HepG2 (cell line): Measurements from ENCODE around the gene SOBP. TPM values are rescaled to one million over a fixed set of nuclear protein-coding genes. Genes with fewer than 3 reads are reported as not detected.

Experiments used
- ATAC-seq: fragments of 200-7000 bp; cut with Tn5 transposase; 3 replicates; pipeline ENCODE4 v1.9.1; 2020; ENCODE audit warnings: mild to moderate bottlenecking, moderate library complexity
- BruUV-seq: library from RNA; stranded (reverse); fragments of 400-500 nt; replicated peaks from 2 replicates; lab custom pipeline; 2021; lab: Mats Ljungman, UMichigan
- CTCF ChIA-PET: fragments of 300-600 bp; formaldehyde crosslinking; extraction: SDS; loops from one replicate; lab custom pipeline; 2021; ENCODE audit warnings: low total read pairs, inconsistent platforms, low intra/inter-chr PET ratio; lab: Yijun Ruan, JAX
- POLR2A ChIA-PET: fragments of 350-600 bp; sonication (Branson Sonifier 250); formaldehyde crosslinking; loops from one replicate; lab custom pipeline; 2020; ENCODE audit warnings: antibody characterized with exemption, inconsistent platforms; lab: Yijun Ruan, JAX
- DNase-seq: peaks from one replicate; pipeline ENCODE4 v3.0.0-alpha.2; 2015; ENCODE audit warnings: low spot score
- FAIRE-seq: peaks from 3 replicates; lab custom pipeline; 2011; peaks lifted over from hg19 to GRCh38; lab: Jason Lieb, UNC
- H2AFZ ChIP-seq: one replicate; pipeline ENCODE4 v1.6.1; 2011; ENCODE audit warnings: low read length, inconsistent platforms
- H3K27ac ChIP-seq: fragments of 300-600 bp; 3 replicates; pipeline ENCODE4 v1.8.0; 2011; ENCODE audit warnings: mixed run types, mild to moderate bottlenecking, mixed read lengths, low read length, inconsistent platforms; ENCODE audit not compliant: insufficient read depth; ENCODE audit errors: extremely low read length
- H3K27me3 ChIP-seq, 2 experiments: fragments of 200-600 bp in 1 of 2; 2 replicates in 1 of 2; 3 replicates in 1 of 2; pipeline versions ENCODE4 v1.6.0 to v1.8.0; 2011; ENCODE audit warnings: low read length in 2 of 2, mild to moderate bottlenecking in 2 of 2, moderate library complexity in 2 of 2, inconsistent platforms in 1 of 2; ENCODE audit not compliant: insufficient read depth in 2 of 2, control insufficient read depth in 1 of 2
- H3K36me3 ChIP-seq, 2 experiments: fragments of 200-600 bp in 1 of 2; replicated peaks in 1 of 2; 2 replicates in 1 of 2; 3 replicates in 1 of 2; pipeline versions ENCODE4 v1.5.1 to v1.8.0; 2011; ENCODE audit warnings: low read length in 2 of 2, inconsistent platforms in 1 of 2; ENCODE audit not compliant: insufficient read depth in 2 of 2, control insufficient read depth in 1 of 2
- H3K4me1 ChIP-seq: 2 replicates; pipeline ENCODE4 v1.5.1; 2012; ENCODE audit warnings: low read length, inconsistent platforms; ENCODE audit not compliant: insufficient read depth
- H3K4me2 ChIP-seq: 2 replicates; pipeline ENCODE4 v1.6.0; 2011; ENCODE audit warnings: low read depth, low read length, inconsistent platforms
- H3K4me3 ChIP-seq, 3 experiments: fragments of 200-600 bp in 1 of 3; sonication (generic), shearing (Covaris generic) in 1 of 3; replicated peaks in 1 of 3; 2 replicates each; pipeline ENCODE4 v1.5.1; 2011 to 2016; ENCODE audit warnings: low read length in 3 of 3, inconsistent platforms in 2 of 3, low read depth in 2 of 3, mild to moderate bottlenecking in 2 of 3, control low read depth in 1 of 3, mixed read lengths in 1 of 3; ENCODE audit not compliant: insufficient read depth in 1 of 3
- H3K79me2 ChIP-seq: one replicate; pipeline ENCODE4 v1.6.1; 2011; ENCODE audit warnings: low read length, inconsistent platforms; ENCODE audit not compliant: insufficient read depth
- H3K9ac ChIP-seq: 2 replicates; pipeline ENCODE4 v1.6.0; 2011; ENCODE audit warnings: mild to moderate bottlenecking, low read depth, low read length, inconsistent platforms; ENCODE audit not compliant: insufficient read depth
- H3K9me3 ChIP-seq: 2 replicates; pipeline ENCODE4 v1.5.1; 2012; ENCODE audit warnings: mild to moderate bottlenecking, low read length
- H4K20me1 ChIP-seq: 2 replicates; pipeline ENCODE4 v1.6.0; 2011; ENCODE audit warnings: inconsistent platforms, mild to moderate bottlenecking, low read length, moderate library complexity; ENCODE audit not compliant: insufficient read depth
- SIX1 ChIP-seq: sonication (generic); formaldehyde crosslinking; IDR thresholded peaks from 2 replicates; pipeline ENCODE4 v1.4.0; 2020; ENCODE audit warnings: missing genetic modification reagents, borderline replicate concordance
- SIX4 ChIP-seq: sonication (generic); formaldehyde crosslinking; IDR thresholded peaks from 2 replicates; pipeline ENCODE4 v1.4.0; 2020; ENCODE audit warnings: missing genetic modification reagents
- ZMAT3 ChIP-seq: sonication (generic); formaldehyde crosslinking; conservative IDR thresholded peaks from 2 replicates; pipeline ENCODE4 v1.7.0; 2021; ENCODE audit warnings: missing genetic modification reagents
- ZMYM2 ChIP-seq: sonication (generic); formaldehyde crosslinking; IDR thresholded peaks from 2 replicates; pipeline ENCODE4 v1.8.0; 2022; ENCODE audit warnings: mild to moderate bottlenecking, missing genetic modification reagents
- WGBS: methylation state at CpG from one replicate; pipeline ENCODE4 v1.1.6; 2017; ENCODE audit warnings: low lambda C conversion rate; 5-methylcytosine and 5-hydroxymethylcytosine counted together
- in situ Hi-C: cut with HindIII; loops from 2 replicates; pipeline ENCODE4 v1.10.0; 2017; ENCODE audit warnings: low pct_unique_long_range_greater_than_20kb; ENCODE audit not compliant: extremely low pct_ligation_motif_present
- intact Hi-C: fragments of 100-400 bp; cut with micrococcal nuclease; formaldehyde crosslinking; loops from one replicate; pipeline ENCODE4 v1.10.0; 2022; ENCODE audit not compliant: unreplicated experiment
- polyA plus RNA-seq, 8 experiments: library from polyadenylated mRNA; depleted of rRNA in 3 of 8; stranded (reverse) in 7 of 8; unstranded in 1 of 8; fragments of >200 nt; fragmentation: Illumina TruSeq in 4 of 8; extraction: Trizol in 4 of 8; gene quantifications; 2 replicates each; pipeline versions ENCODE4 v1.2.1 to v1.2.3, GENCODE V29; 2011 to 2016; ENCODE audit warnings: low read depth in 4 of 8, missing spikeins in 1 of 8, mixed read lengths in 1 of 8; ENCODE audit not compliant: insufficient read depth in 1 of 8
- total RNA-seq, 5 experiments: library from RNA; depleted of rRNA; stranded (reverse); fragments of >200 nt; fragmentation: Illumina TruSeq; extraction: Trizol; gene quantifications; 2 replicates each; pipeline ENCODE4 v1.2.3, GENCODE V29; 2016; ENCODE audit warnings: low read depth in 1 of 5
- TF ChIP-seq, protein P1 (sequence below): IDR thresholded peaks from 2 replicates; pipeline ENCODE4 v1.6.1; 2016; ENCODE audit warnings: missing compliant biosample characterization, missing genetic modification reagents, borderline replicate concordance
- TF ChIP-seq, protein P2 (sequence below): sonication (generic); formaldehyde crosslinking; IDR thresholded peaks from 2 replicates; pipeline ENCODE4 v1.4.0; 2020; ENCODE audit warnings: missing genetic modification reagents

Gene SOBP
- total and polyA plus RNA-seq, 2 of the 13 experiments (the other 11 are each of a cell fraction or from before 2014, with no cell fraction given): 1.5 to 6.9 TPM

DNA sequence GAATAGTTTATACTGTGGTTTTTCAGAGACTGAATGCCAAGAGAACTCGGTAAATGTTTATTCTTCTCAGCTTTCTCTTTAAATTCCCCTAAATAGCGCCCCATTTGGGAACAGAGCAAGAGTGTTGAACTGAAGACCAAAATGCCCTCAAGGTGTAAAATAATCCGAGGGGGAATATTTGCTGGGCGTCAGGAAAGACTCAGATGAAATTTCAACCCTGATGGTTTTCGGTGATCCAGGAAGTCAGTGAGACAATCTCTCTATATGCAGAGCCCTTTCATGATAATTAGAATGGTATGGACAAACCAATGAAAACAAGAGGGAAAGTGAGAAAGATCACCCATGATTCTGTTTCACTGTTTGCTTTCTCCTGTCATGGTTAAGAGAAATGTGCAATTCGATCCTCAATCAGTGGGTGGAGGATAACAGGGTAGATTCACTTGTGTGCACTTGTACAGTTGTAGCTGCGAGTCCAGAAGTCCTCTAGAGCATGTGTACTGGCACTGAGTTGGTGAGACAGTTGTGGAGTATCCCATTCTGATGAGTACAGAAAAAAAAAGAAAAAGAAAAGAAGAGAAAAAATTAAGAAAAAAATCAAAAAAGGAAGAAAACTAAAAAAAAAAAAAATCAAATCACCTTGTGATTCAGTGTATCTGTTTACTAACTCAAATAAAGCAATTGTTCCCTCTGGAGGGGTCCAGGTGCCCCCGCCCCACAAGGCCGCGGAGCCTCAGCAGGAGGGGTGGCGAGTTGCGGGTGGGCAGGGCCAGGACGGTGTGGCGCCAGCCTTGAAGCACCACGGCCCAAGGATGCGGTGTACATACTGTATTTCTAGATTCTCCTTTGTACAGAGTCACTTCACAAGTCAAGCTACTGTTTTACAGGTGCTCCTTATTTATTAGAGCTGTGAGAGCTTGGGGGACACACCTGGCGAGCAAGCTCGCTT is 169.3 kb downstream of the SOBP start:
- 95% methylated on average over 18 of the region's 18 CpGs for WGBS
- Histone ChIP-seq H3K79me2 (no peaks in the 10 kb centered on the region), H3K4me2 (no peak overlapping the region), H3K27me3 (no peaks in the 10 kb centered on the region), H2AFZ (no peak overlapping the region), H4K20me1 (no peaks in the 10 kb centered on the region), H3K4me3 (no peak overlapping the region), H3K9ac (no peak overlapping the region), H3K4me1 (peaks cover 57% of the 10 kb centered on the region), H3K36me3 (peaks cover 4% of the 10 kb centered on the region in 2 experiments), H3K9me3 (no peaks in the 10 kb centered on the region), H3K27ac (no peak overlapping the region)
- intact Hi-C loops (no loop called here), in situ Hi-C loops (no loop called here)
- FAIRE-seq (peak; percentile 37), DNase-seq (peak; percentile 44), ATAC-seq (peak; percentile 38; the same call in 2 of the 3 replicates)
- no peak for TF ChIP-seq ZMYM2 (CRISPR knock-in tag)
- TF ChIP-seq, protein P1, sequence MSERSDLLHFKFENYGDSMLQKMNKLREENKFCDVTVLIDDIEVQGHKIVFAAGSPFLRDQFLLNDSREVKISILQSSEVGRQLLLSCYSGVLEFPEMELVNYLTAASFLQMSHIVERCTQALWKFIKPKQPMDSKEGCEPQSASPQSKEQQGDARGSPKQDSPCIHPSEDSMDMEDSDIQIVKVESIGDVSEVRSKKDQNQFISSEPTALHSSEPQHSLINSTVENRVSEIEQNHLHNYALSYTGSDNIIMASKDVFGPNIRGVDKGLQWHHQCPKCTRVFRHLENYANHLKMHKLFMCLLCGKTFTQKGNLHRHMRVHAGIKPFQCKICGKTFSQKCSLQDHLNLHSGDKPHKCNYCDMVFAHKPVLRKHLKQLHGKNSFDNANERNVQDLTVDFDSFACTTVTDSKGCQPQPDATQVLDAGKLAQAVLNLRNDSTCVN (CRISPR knock-in tag): peak; percentile 89
- TF ChIP-seq, protein P2, sequence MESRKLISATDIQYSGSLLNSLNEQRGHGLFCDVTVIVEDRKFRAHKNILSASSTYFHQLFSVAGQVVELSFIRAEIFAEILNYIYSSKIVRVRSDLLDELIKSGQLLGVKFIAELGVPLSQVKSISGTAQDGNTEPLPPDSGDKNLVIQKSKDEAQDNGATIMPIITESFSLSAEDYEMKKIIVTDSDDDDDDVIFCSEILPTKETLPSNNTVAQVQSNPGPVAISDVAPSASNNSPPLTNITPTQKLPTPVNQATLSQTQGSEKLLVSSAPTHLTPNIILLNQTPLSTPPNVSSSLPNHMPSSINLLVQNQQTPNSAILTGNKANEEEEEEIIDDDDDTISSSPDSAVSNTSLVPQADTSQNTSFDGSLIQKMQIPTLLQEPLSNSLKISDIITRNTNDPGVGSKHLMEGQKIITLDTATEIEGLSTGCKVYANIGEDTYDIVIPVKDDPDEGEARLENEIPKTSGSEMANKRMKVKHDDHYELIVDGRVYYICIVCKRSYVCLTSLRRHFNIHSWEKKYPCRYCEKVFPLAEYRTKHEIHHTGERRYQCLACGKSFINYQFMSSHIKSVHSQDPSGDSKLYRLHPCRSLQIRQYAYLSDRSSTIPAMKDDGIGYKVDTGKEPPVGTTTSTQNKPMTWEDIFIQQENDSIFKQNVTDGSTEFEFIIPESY (CRISPR knock-in tag): 0 out of 2 replicates have a peak, but pooled peaks have one; percentile 11
- 0 out of 2 replicates have a peak, but pooled peaks have one; percentile 21 for TF ChIP-seq SIX4 (CRISPR knock-in tag)
- TF ChIP-seq ZMAT3 (CRISPR knock-in tag): no peak
- TF ChIP-seq SIX1: peak; percentile 15; the same call in 1 of the 2 replicates
- ChIA-PET POLR2A (no interaction called here), CTCF (no interaction called here)
- BruUV-seq: TSS peak; percentile 22
